ENCODE measurements around the gene NEURL1. TPM values are rescaled to one million over a fixed set of nuclear protein-coding genes. Genes with fewer than 3 reads are reported as not detected.
"Not testable (repeated sequence)": the region's sequence is repeated elsewhere in the genome, so short reads cannot be mapped to it uniquely, and the experiment has no call there.

Gene NEURL1
- total and polyA plus RNA-seq, 2 donors: 5.2 to 27.8 TPM

GRCh38 chr10:103527476-103527875 lies 34.0 kb downstream of the NEURL1 start:
- not testable (repeated sequence) for H3K4me1 ChIP-seq (ENCODE audit: insufficient read depth); H3K36me3 ChIP-seq (ENCODE audit: insufficient read depth); H3K27ac ChIP-seq (ENCODE audit: low read depth); DNase-seq (ENCODE audit: extremely low spot score); H3K4me3 ChIP-seq (ENCODE audit: low read depth, low read length)
- 37% methylated on average over 2 of the region's 2 CpGs for WGBS

GRCh38 chr10:103528549-103528948 lies 35.0 kb downstream of the NEURL1 start:
- Histone ChIP-seq H3K4me1 (ENCODE audit: insufficient read depth) (no peaks in the 10 kb centered on the region), H3K27ac (ENCODE audit: low read depth) (no peak overlapping the region), H3K4me3 (ENCODE audit: low read depth, low read length) (no peak overlapping the region), H3K36me3 (ENCODE audit: insufficient read depth) (no peaks in the 10 kb centered on the region)
- no peak for DNase-seq (ENCODE audit: extremely low spot score)

- Histone ChIP-seq H3K27ac (ENCODE audit: low read depth) (no peak overlapping the region), H3K4me3 (ENCODE audit: low read depth, low read length) (no peak overlapping the region), H3K36me3 (ENCODE audit: insufficient read depth) (no peaks in the 10 kb centered on the region), H3K4me1 (ENCODE audit: insufficient read depth) (no peaks in the 10 kb centered on the region)
- WGBS: 95% methylated on average over 1 of the region's 1 CpG
- DNase-seq (ENCODE audit: extremely low spot score): no peak
Measured at GRCh38 chr10:103529539-103529938, 36.0 kb downstream of the NEURL1 start.

GRCh38 chr10:103533827-103534226 lies 40.3 kb downstream of the NEURL1 start:
- H3K4me3 ChIP-seq (ENCODE audit: low read depth, low read length): no peak overlapping the region
- no peak overlapping the region for H3K27ac ChIP-seq (ENCODE audit: low read depth)
- no peaks in the 10 kb centered on the region for H3K4me1 ChIP-seq (ENCODE audit: insufficient read depth)
- 94% methylated on average over 7 of the region's 7 CpGs for WGBS
- no peaks in the 10 kb centered on the region for H3K36me3 ChIP-seq (ENCODE audit: insufficient read depth)
- DNase-seq (ENCODE audit: extremely low spot score): no peak

- Histone ChIP-seq H3K4me3 (ENCODE audit: low read depth, low read length) (no peak overlapping the region), H3K27ac (ENCODE audit: low read depth) (no peak overlapping the region), H3K4me1 (ENCODE audit: insufficient read depth) (no peaks in the 10 kb centered on the region), H3K36me3 (ENCODE audit: insufficient read depth) (no peaks in the 10 kb centered on the region)
- WGBS: 94% methylated on average over 3 of the region's 3 CpGs
- DNase-seq (ENCODE audit: extremely low spot score): no peak
Measured at GRCh38 chr10:103534621-103535498, 41.4 kb downstream of the NEURL1 start.

- H3K4me3 ChIP-seq (ENCODE audit: low read depth, low read length): no peak overlapping the region
- DNase-seq (ENCODE audit: extremely low spot score): no peak
- no peaks in the 10 kb centered on the region for H3K36me3 ChIP-seq (ENCODE audit: insufficient read depth)
- 91% methylated on average over 2 of the region's 2 CpGs for WGBS
- no peaks in the 10 kb centered on the region for H3K4me1 ChIP-seq (ENCODE audit: insufficient read depth)
- no peak overlapping the region for H3K27ac ChIP-seq (ENCODE audit: low read depth)
Measured at GRCh38 chr10:103535595-103535994, 42.1 kb downstream of the NEURL1 start.

- no peak overlapping the region for H3K4me3 ChIP-seq (ENCODE audit: low read depth, low read length)
- H3K4me1 ChIP-seq (ENCODE audit: insufficient read depth): no peaks in the 10 kb centered on the region
- 0% methylated on average over 1 of the region's 1 CpG for WGBS
- no peak for DNase-seq (ENCODE audit: extremely low spot score)
- H3K36me3 ChIP-seq (ENCODE audit: insufficient read depth): no peaks in the 10 kb centered on the region
- no peak overlapping the region for H3K27ac ChIP-seq (ENCODE audit: low read depth)
Measured at GRCh38 chr10:103539751-103540150, 46.2 kb downstream of the NEURL1 start.

GRCh38 chr10:103540722-103541121 lies 47.2 kb downstream of the NEURL1 start:
- H3K27ac ChIP-seq (ENCODE audit: low read depth): no peak overlapping the region
- no peak overlapping the region for H3K4me3 ChIP-seq (ENCODE audit: low read depth, low read length)
- no peaks in the 10 kb centered on the region for H3K36me3 ChIP-seq (ENCODE audit: insufficient read depth)
- WGBS: 79% methylated on average over 4 of the region's 4 CpGs
- DNase-seq (ENCODE audit: extremely low spot score): no peak
- no peaks in the 10 kb centered on the region for H3K4me1 ChIP-seq (ENCODE audit: insufficient read depth)

GRCh38 chr10:103541616-103542015 lies 48.1 kb downstream of the NEURL1 start:
- 96% methylated on average over 3 of the region's 3 CpGs for WGBS
- no peaks in the 10 kb centered on the region for H3K4me1 ChIP-seq (ENCODE audit: insufficient read depth)
- no peaks in the 10 kb centered on the region for H3K36me3 ChIP-seq (ENCODE audit: insufficient read depth)
- H3K4me3 ChIP-seq (ENCODE audit: low read depth, low read length): no peak overlapping the region
- no peak for DNase-seq (ENCODE audit: extremely low spot score)
- no peak overlapping the region for H3K27ac ChIP-seq (ENCODE audit: low read depth)

GRCh38 chr10:103542764-103543616 lies 49.5 kb downstream of the NEURL1 start:
- peak; percentile 28 for DNase-seq (ENCODE audit: extremely low spot score)
- WGBS: 11% methylated on average over 17 of the region's 17 CpGs
- no peak overlapping the region for H3K27ac ChIP-seq (ENCODE audit: low read depth)
- peak overlapping the region; percentile 9 for H3K4me3 ChIP-seq (ENCODE audit: low read depth, low read length)
- H3K36me3 ChIP-seq (ENCODE audit: insufficient read depth): no peaks in the 10 kb centered on the region
- H3K4me1 ChIP-seq (ENCODE audit: insufficient read depth): no peaks in the 10 kb centered on the region

- no peak overlapping the region for H3K27ac ChIP-seq (ENCODE audit: low read depth)
- no peaks in the 10 kb centered on the region for H3K36me3 ChIP-seq (ENCODE audit: insufficient read depth)
- H3K4me1 ChIP-seq (ENCODE audit: insufficient read depth): no peaks in the 10 kb centered on the region
- H3K4me3 ChIP-seq (ENCODE audit: low read depth, low read length): no peak overlapping the region
- WGBS: 95% methylated on average over 9 of the region's 9 CpGs
- DNase-seq (ENCODE audit: extremely low spot score): no peak
Measured at GRCh38 chr10:103543617-103544525, 50.4 kb downstream of the NEURL1 start.

- no peak for DNase-seq (ENCODE audit: extremely low spot score)
- H3K27ac ChIP-seq (ENCODE audit: low read depth): no peak overlapping the region
Measured at GRCh38 chr10:103544657-103545310, 51.3 kb downstream of the NEURL1 start.

GRCh38 chr10:103545366-103545765 lies 51.9 kb downstream of the NEURL1 start:
- 100% methylated on average over 1 of the region's 1 CpG for WGBS
- Histone ChIP-seq H3K4me1 (ENCODE audit: insufficient read depth) (no peaks in the 10 kb centered on the region), H3K27ac (ENCODE audit: low read depth) (no peak overlapping the region), H3K36me3 (ENCODE audit: insufficient read depth) (no peaks in the 10 kb centered on the region), H3K4me3 (ENCODE audit: low read depth, low read length) (no peak overlapping the region)
- DNase-seq (ENCODE audit: extremely low spot score): no peak

More at GRCh38 chr10:103544657-103545310, 51.3 kb downstream of the NEURL1 start:
- 92% methylated on average over 8 of the region's 8 CpGs for WGBS
- H3K36me3 ChIP-seq (ENCODE audit: insufficient read depth): no peaks in the 10 kb centered on the region
- no peaks in the 10 kb centered on the region for H3K4me1 ChIP-seq (ENCODE audit: insufficient read depth)
- H3K4me3 ChIP-seq (ENCODE audit: low read depth, low read length): no peak overlapping the region
